ENCODE data around the gene TAF12.

GRCh38 chr1:28606771-28607170 lies 36.1 kb downstream of the TAF12 start:
- TF ChIP-seq, protein P1, sequence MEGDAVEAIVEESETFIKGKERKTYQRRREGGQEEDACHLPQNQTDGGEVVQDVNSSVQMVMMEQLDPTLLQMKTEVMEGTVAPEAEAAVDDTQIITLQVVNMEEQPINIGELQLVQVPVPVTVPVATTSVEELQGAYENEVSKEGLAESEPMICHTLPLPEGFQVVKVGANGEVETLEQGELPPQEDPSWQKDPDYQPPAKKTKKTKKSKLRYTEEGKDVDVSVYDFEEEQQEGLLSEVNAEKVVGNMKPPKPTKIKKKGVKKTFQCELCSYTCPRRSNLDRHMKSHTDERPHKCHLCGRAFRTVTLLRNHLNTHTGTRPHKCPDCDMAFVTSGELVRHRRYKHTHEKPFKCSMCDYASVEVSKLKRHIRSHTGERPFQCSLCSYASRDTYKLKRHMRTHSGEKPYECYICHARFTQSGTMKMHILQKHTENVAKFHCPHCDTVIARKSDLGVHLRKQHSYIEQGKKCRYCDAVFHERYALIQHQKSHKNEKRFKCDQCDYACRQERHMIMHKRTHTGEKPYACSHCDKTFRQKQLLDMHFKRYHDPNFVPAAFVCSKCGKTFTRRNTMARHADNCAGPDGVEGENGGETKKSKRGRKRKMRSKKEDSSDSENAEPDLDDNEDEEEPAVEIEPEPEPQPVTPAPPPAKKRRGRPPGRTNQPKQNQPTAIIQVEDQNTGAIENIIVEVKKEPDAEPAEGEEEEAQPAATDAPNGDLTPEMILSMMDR (conservative IDR thresholded peaks at IDR 0.05; ENCODE audit: low read depth, low read length): no peak
- no peak for TF ChIP-seq POLR2A (IDR thresholded peaks at IDR 0.05; ENCODE audit: low read depth, low read length)
- TF ChIP-seq SMC3 (IDR thresholded peaks at IDR 0.05; ENCODE audit: low read depth, low read length): no peak
- TF ChIP-seq, protein P2, sequence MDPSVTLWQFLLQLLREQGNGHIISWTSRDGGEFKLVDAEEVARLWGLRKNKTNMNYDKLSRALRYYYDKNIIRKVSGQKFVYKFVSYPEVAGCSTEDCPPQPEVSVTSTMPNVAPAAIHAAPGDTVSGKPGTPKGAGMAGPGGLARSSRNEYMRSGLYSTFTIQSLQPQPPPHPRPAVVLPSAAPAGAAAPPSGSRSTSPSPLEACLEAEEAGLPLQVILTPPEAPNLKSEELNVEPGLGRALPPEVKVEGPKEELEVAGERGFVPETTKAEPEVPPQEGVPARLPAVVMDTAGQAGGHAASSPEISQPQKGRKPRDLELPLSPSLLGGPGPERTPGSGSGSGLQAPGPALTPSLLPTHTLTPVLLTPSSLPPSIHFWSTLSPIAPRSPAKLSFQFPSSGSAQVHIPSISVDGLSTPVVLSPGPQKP (IDR thresholded peaks at IDR 0.05; ENCODE audit: borderline replicate concordance, low read depth, low read length): no peak
- no peak for TF ChIP-seq RFX5 (IDR thresholded peaks at IDR 0.05; ENCODE audit: low read depth, low read length)
- TF ChIP-seq CHD1 (IDR thresholded peaks at IDR 0.05; ENCODE audit: low read depth, low read length): no peak
- no peak for TF ChIP-seq CEBPB (IDR thresholded peaks at IDR 0.05; ENCODE audit: low read depth, low read length)
- no peak for TF ChIP-seq BHLHE40 (IDR thresholded peaks at IDR 0.05; ENCODE audit: low read depth, low read length)
- TF ChIP-seq, protein P3, sequence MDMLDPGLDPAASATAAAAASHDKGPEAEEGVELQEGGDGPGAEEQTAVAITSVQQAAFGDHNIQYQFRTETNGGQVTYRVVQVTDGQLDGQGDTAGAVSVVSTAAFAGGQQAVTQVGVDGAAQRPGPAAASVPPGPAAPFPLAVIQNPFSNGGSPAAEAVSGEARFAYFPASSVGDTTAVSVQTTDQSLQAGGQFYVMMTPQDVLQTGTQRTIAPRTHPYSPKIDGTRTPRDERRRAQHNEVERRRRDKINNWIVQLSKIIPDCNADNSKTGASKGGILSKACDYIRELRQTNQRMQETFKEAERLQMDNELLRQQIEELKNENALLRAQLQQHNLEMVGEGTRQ (IDR thresholded peaks at IDR 0.05; ENCODE audit: low read depth, low read length): no peak
- no peak for TF ChIP-seq MAFK (IDR thresholded peaks at IDR 0.05; ENCODE audit: low read depth, low read length)

Data from IMR-90 (cell line).